Naive thymus-derived CD4-positive, alpha-beta T cell (primary cell): Measurements from ENCODE around the gene SBK2. TPM values are rescaled to one million over a fixed set of nuclear protein-coding genes. Genes with fewer than 3 reads are reported as not detected.

Experiments used
- ATAC-seq: fragments of 150-1000 bp; cut with Tn5 transposase; 2 replicates; pipeline ENCODE4 v1.10.0; 2021; ENCODE audit warnings: mild to moderate bottlenecking, moderate library complexity
- CTCF ChIA-PET: fragments of 350-600 bp; sonication (Branson Sonifier 250); formaldehyde crosslinking; loops from one replicate; lab custom pipeline; 2021; ENCODE audit warnings: antibody characterized with exemption; lab: Charles Lee
- POLR2A ChIA-PET: fragments of 350-600 bp; sonication (Branson Sonifier 250); formaldehyde crosslinking; loops from one replicate; lab custom pipeline; 2021; ENCODE audit warnings: antibody characterized with exemption, inconsistent platforms; lab: Charles Lee
- DNase-seq, 9 donors: peaks; one replicate each; pipeline versions ENCODE4 v3.0.0 to v3.0.0-alpha.2; 2020 to 2022; ENCODE audit warnings: mixed read lengths in 1 of 9
- H3K27ac ChIP-seq: one replicate; pipeline ENCODE4 v1.7.0; 2013; ENCODE audit warnings: mild to moderate bottlenecking, low read depth, low read length, moderate library complexity
- H3K27me3 ChIP-seq, 2 donors: one replicate each; pipeline ENCODE4 v1.7.0; 2013; ENCODE audit warnings: low read length in 2 of 2, mild to moderate bottlenecking in 2 of 2, moderate library complexity in 2 of 2; ENCODE audit not compliant: control insufficient read depth in 2 of 2, insufficient read depth in 2 of 2
- H3K36me3 ChIP-seq, 3 experiments: 1 replicate in 2 of 3; 2 replicates in 1 of 3; pipeline ENCODE4 v1.7.0; 2013; ENCODE audit warnings: low read length in 3 of 3, mild to moderate bottlenecking in 3 of 3, moderate library complexity in 1 of 3; ENCODE audit not compliant: insufficient read depth in 3 of 3, control insufficient read depth in 2 of 3
- H3K4me1 ChIP-seq, 2 donors: one replicate each; pipeline ENCODE4 v1.7.0; 2013; ENCODE audit warnings: low read length in 2 of 2, mild to moderate bottlenecking in 2 of 2, moderate library complexity in 1 of 2; ENCODE audit not compliant: control insufficient read depth in 2 of 2, insufficient read depth in 2 of 2
- H3K4me3 ChIP-seq: 2 replicates; pipeline ENCODE4 v1.7.0; 2013; ENCODE audit warnings: mild to moderate bottlenecking, low read length
- H3K9me3 ChIP-seq, 3 experiments: 1 replicate in 2 of 3; 2 replicates in 1 of 3; pipeline ENCODE4 v1.7.0; 2013; ENCODE audit warnings: low read length in 3 of 3; ENCODE audit not compliant: control insufficient read depth in 2 of 3
- H3K27ac Mint-ChIP-seq, 9 donors: one replicate each; pipeline ENCODE4 v1.8.0; 2020 to 2022; ENCODE audit warnings: mixed read lengths in 9 of 9, mild to moderate bottlenecking in 8 of 9, moderate library complexity in 5 of 9, inconsistent platforms in 2 of 9
- H3K27me3 Mint-ChIP-seq, 5 donors: one replicate each; pipeline ENCODE4 v1.8.0; 2021 to 2022; ENCODE audit warnings: mixed read lengths in 5 of 5, mild to moderate bottlenecking in 1 of 5
- H3K36me3 Mint-ChIP-seq, 5 donors: one replicate each; pipeline ENCODE4 v1.8.0; 2020 to 2022; ENCODE audit warnings: mixed read lengths in 5 of 5, mild to moderate bottlenecking in 3 of 5, inconsistent platforms in 1 of 5
- H3K4me1 Mint-ChIP-seq, 7 donors: one replicate each; pipeline ENCODE4 v1.8.0; 2020 to 2022; ENCODE audit warnings: mixed read lengths in 7 of 7, mild to moderate bottlenecking in 3 of 7, inconsistent platforms in 1 of 7
- H3K4me3 Mint-ChIP-seq, 10 donors: one replicate each; pipeline ENCODE4 v1.8.0; 2020 to 2022; ENCODE audit warnings: mild to moderate bottlenecking in 10 of 10, mixed read lengths in 10 of 10, moderate library complexity in 6 of 10, inconsistent platforms in 2 of 10
- H3K9me3 Mint-ChIP-seq, 11 donors: one replicate each; pipeline ENCODE4 v1.8.0; 2020 to 2022; ENCODE audit warnings: mixed read lengths in 11 of 11, mild to moderate bottlenecking in 4 of 11, inconsistent platforms in 1 of 11, moderate library complexity in 1 of 11
- intact Hi-C, 2 donors: fragments of 100-400 bp; cut with micrococcal nuclease; formaldehyde crosslinking; loops; one replicate each; pipeline ENCODE4 v1.15.1; 2023
- polyA plus RNA-seq, 2 donors: library from polyadenylated mRNA; unstranded; fragments of 300-500 nt; fragmentation: Illumina TruSeq; gene quantifications; one replicate each; pipeline ENCODE4 v1.2.3, GENCODE V29; 2021
- total RNA-seq, 6 experiments: library from RNA in 5 of 6; stranded (reverse) in 5 of 6; gene quantifications; 1 replicate in 5 of 6; 2 replicates in 1 of 6; pipeline ENCODE4 v1.2.3 and lab custom pipeline; 2021 to 2026

SBK2 gene
- total and polyA plus RNA-seq, 7 experiments from 2014 or later = not detected

- Mint-ChIP-seq H3K4me3 (no peak overlapping the region), H3K4me1 (peaks cover 0 to 6% (median 0%) of the 10 kb centered on the region in 7 donors), H3K27ac (peak overlapping the region in 1 of 9 donors; percentile 59), H3K36me3 (no peaks in the 10 kb centered on the region), H3K27me3 (peaks cover 1 to 16% (median 7%) of the 10 kb centered on the region in 5 donors), H3K9me3 (peaks cover 0 to 6% (median 0%) of the 10 kb centered on the region in 11 donors)
- no peaks in the 10 kb centered on the region for H3K9me3 ChIP-seq
- intact Hi-C loops = no loop called here
- no peak overlapping the region for H3K27ac ChIP-seq
- H3K27me3 ChIP-seq = no peaks in the 10 kb centered on the region
- no peaks in the 10 kb centered on the region for H3K4me1 ChIP-seq
- no peak for DNase-seq
- ChIA-PET POLR2A (no interaction called here), CTCF (no interaction called here)
- H3K4me3 ChIP-seq = no peak overlapping the region
- H3K36me3 ChIP-seq = no peaks in the 10 kb centered on the region
- ATAC-seq = no peak
These were observed 3.7 kb upstream of the SBK2 start for GRCh38 chr19:55540619-55541018.

- H3K36me3 ChIP-seq = no peaks in the 10 kb centered on the region
- Mint-ChIP-seq H3K27ac (no peak overlapping the region), H3K36me3 (no peaks in the 10 kb centered on the region), H3K27me3 (peaks cover 0 to 9% (median 0%) of the 10 kb centered on the region in 5 donors), H3K9me3 (peaks cover 0 to 6% (median 0%) of the 10 kb centered on the region in 11 donors), H3K4me3 (no peak overlapping the region), H3K4me1 (no peaks in the 10 kb centered on the region)
- H3K27me3 ChIP-seq = no peaks in the 10 kb centered on the region
- H3K9me3 ChIP-seq = no peaks in the 10 kb centered on the region
- intact Hi-C loops = no loop called here
- no peaks in the 10 kb centered on the region for H3K4me1 ChIP-seq
- POLR2A ChIA-PET = no interaction called here
- CTCF ChIA-PET = interaction anchor here (0.5 kb wide), 1 partner anchor 93 kb away, joined by 3 read pairs; no protein-coding TSS in a partner anchor
- DNase-seq = no peak
- H3K27ac ChIP-seq = no peak overlapping the region
- H3K4me3 ChIP-seq = no peak overlapping the region
- no peak for ATAC-seq
These were observed 2.4 kb upstream of the SBK2 start for GRCh38 chr19:55539090-55539984.

GRCh38 chr19:55538132-55538531 is 1.2 kb upstream of the SBK2 start:
- H3K27me3 Mint-ChIP-seq = peaks cover 0 to 6% (median 0%) of the 10 kb centered on the region in 5 donors
- no peaks in the 10 kb centered on the region for H3K36me3 ChIP-seq
- POLR2A ChIA-PET = no interaction called here
- H3K9me3 ChIP-seq = no peaks in the 10 kb centered on the region
- intact Hi-C loops = no loop called here
- H3K4me3 Mint-ChIP-seq = no peak overlapping the region
- H3K27ac ChIP-seq = no peak overlapping the region
- no peaks in the 10 kb centered on the region for H3K36me3 Mint-ChIP-seq
- CTCF ChIA-PET = no interaction called here
- H3K4me1 ChIP-seq = no peaks in the 10 kb centered on the region
- no peaks in the 10 kb centered on the region for H3K27me3 ChIP-seq
- H3K9me3 Mint-ChIP-seq = peaks cover 0 to 3% (median 0%) of the 10 kb centered on the region in 11 donors
- ATAC-seq (no peak), DNase-seq (no peak)
- H3K27ac Mint-ChIP-seq = no peak overlapping the region
- no peak overlapping the region for H3K4me3 ChIP-seq
- no peaks in the 10 kb centered on the region for H3K4me1 Mint-ChIP-seq

GRCh38 chr19:55537741-55538111 is 793 bp upstream of the SBK2 start:
- H3K36me3 Mint-ChIP-seq = no peaks in the 10 kb centered on the region
- CTCF ChIA-PET = no interaction called here

GRCh38 chr19:55536366-55536765 is 567 bp downstream of the SBK2 start:
- CTCF ChIA-PET = interaction anchor here (0.6 kb wide), 1 partner anchor 1335 kb away, joined by 3 read pairs; no protein-coding TSS in a partner anchor
- POLR2A ChIA-PET = interaction anchor here (1.0 kb wide), 1 partner anchor 420 kb away, joined by 3 read pairs; no protein-coding TSS in a partner anchor
- Histone ChIP-seq H3K36me3 (no peaks in the 10 kb centered on the region), H3K9me3 (no peaks in the 10 kb centered on the region), H3K4me3 (no peak overlapping the region), H3K27me3 (no peaks in the 10 kb centered on the region), H3K4me1 (no peaks in the 10 kb centered on the region), H3K27ac (no peak overlapping the region)
- Mint-ChIP-seq H3K27ac (no peak overlapping the region), H3K36me3 (no peaks in the 10 kb centered on the region), H3K9me3 (no peaks in the 10 kb centered on the region), H3K4me1 (no peaks in the 10 kb centered on the region), H3K4me3 (no peak overlapping the region), H3K27me3 (peaks cover 0 to 3% (median 0%) of the 10 kb centered on the region in 5 donors)
- DNase-seq (no peak), ATAC-seq (no peak)
- intact Hi-C loops = no loop called here

More at GRCh38 chr19:55537741-55538111, 793 bp upstream of the SBK2 start:
- H3K27me3 ChIP-seq = no peaks in the 10 kb centered on the region
- H3K4me1 ChIP-seq = no peaks in the 10 kb centered on the region
- H3K27ac Mint-ChIP-seq = no peak overlapping the region
- no peak overlapping the region for H3K4me3 ChIP-seq
- H3K27ac ChIP-seq = no peak overlapping the region
- H3K9me3 Mint-ChIP-seq = peaks cover 0 to 3% (median 0%) of the 10 kb centered on the region in 11 donors
- intact Hi-C loops = no loop called here
- peaks cover 0 to 6% (median 0%) of the 10 kb centered on the region in 5 donors for H3K27me3 Mint-ChIP-seq
- no peak for DNase-seq
- no peaks in the 10 kb centered on the region for H3K4me1 Mint-ChIP-seq
- no peaks in the 10 kb centered on the region for H3K36me3 ChIP-seq
- H3K4me3 Mint-ChIP-seq = no peak overlapping the region
- ATAC-seq = no peak
- H3K9me3 ChIP-seq = no peaks in the 10 kb centered on the region
- POLR2A ChIA-PET = no interaction called here

- no peaks in the 10 kb centered on the region for H3K9me3 ChIP-seq
- intact Hi-C loops = no loop called here
- peaks cover 0 to 3% (median 0%) of the 10 kb centered on the region in 5 donors for H3K27me3 Mint-ChIP-seq
- DNase-seq (no peak), ATAC-seq (no peak)
- ChIA-PET CTCF (interaction anchor here (0.6 kb wide), 2 partner anchors 1192 to 1335 kb away, joined by 3 read pairs; no protein-coding TSS in a partner anchor), POLR2A (interaction anchor here (1.0 kb wide), 1 partner anchor 419 kb away, joined by 3 read pairs; no protein-coding TSS in a partner anchor)
- H3K4me3 ChIP-seq = no peak overlapping the region
- no peak overlapping the region for H3K4me3 Mint-ChIP-seq
- H3K27ac Mint-ChIP-seq = no peak overlapping the region
- no peaks in the 10 kb centered on the region for H3K36me3 Mint-ChIP-seq
- H3K36me3 ChIP-seq = no peaks in the 10 kb centered on the region
- H3K4me1 Mint-ChIP-seq = no peaks in the 10 kb centered on the region
- H3K27ac ChIP-seq = no peak overlapping the region
- H3K9me3 Mint-ChIP-seq = no peaks in the 10 kb centered on the region
- no peaks in the 10 kb centered on the region for H3K4me1 ChIP-seq
- no peaks in the 10 kb centered on the region for H3K27me3 ChIP-seq
These were observed 975 bp downstream of the SBK2 start for GRCh38 chr19:55535965-55536350.
